HCT116 (cell line): ENCODE measurements around the gene RASL10B. TPM values are rescaled to one million over a fixed set of nuclear protein-coding genes. Genes with fewer than 3 reads are reported as not detected.

Experiments used
- ATAC-seq: fragments of 200-7000 bp; cut with Tn5 transposase; 2 replicates; pipeline ENCODE4 v1.9.1; 2020; ENCODE audit warnings: mild to moderate bottlenecking, moderate library complexity
- BruUV-seq: library from RNA; stranded (reverse); fragments of 400-500 nt; replicated peaks from 2 replicates; lab custom pipeline; 2021; lab: Mats Ljungman, UMichigan
- CTCF ChIA-PET: fragments of 300-600 bp; sonication (Branson Sonifier 250); formaldehyde crosslinking; loops from one replicate; lab custom pipeline; 2021; ENCODE audit warnings: antibody characterized with exemption; lab: Charles Lee
- POLR2A ChIA-PET: fragments of 300-600, 350-600 bp; sonication (Branson Sonifier 250); formaldehyde crosslinking; loops from one replicate; lab custom pipeline; 2021; ENCODE audit warnings: antibody characterized with exemption; lab: Charles Lee
- RAD21 ChIA-PET, 2 experiments: fragments of 300-600 bp; sonication (Branson Sonifier 250); formaldehyde crosslinking; loops; one replicate each; lab custom pipeline; 2023; ENCODE audit warnings: low total read pairs in 2 of 2; ENCODE audit not compliant: uncharacterized antibody in 2 of 2, unreplicated experiment in 2 of 2, low non-redundant PET in 1 of 2; lab: Charles Lee
- DNase-seq: peaks from one replicate; pipeline ENCODE4 v3.0.0-alpha.2; 2010; ENCODE audit warnings: low read depth, low spot score
- H2AFZ ChIP-seq: fragments of 200-600 bp; shearing (Covaris generic), sonication (generic); 2 replicates; pipeline ENCODE4 v1.6.1; 2017; ENCODE audit warnings: low read depth, mixed run types, mixed read lengths, antibody characterized with exemption, low read length; ENCODE audit not compliant: poor library complexity, severe bottlenecking
- H3K27ac ChIP-seq: 2 replicates; pipeline ENCODE4 v1.5.1; 2012; ENCODE audit warnings: low read depth, low read length
- H3K27me3 ChIP-seq: fragments of 200-600 bp; sonication (generic); 2 replicates; pipeline ENCODE4 v1.6.1; 2016; ENCODE audit warnings: mixed run types, low read length, mixed read lengths; ENCODE audit not compliant: insufficient read depth
- H3K36me3 ChIP-seq, 2 experiments: fragments of 200-500 bp in 1 of 2; fragments of 200-600 bp in 1 of 2; sonication (Bioruptor generic) in 1 of 2; sonication (generic) in 1 of 2; 2 replicates each; pipeline versions ENCODE4 v1.5.1 to v1.6.1; 2014 to 2016; ENCODE audit warnings: low read length in 2 of 2, inconsistent platforms in 1 of 2, mixed read lengths in 1 of 2, mixed run types in 1 of 2; ENCODE audit not compliant: insufficient read depth in 2 of 2, control insufficient read depth in 1 of 2
- H3K4me1 ChIP-seq, 2 experiments: fragments of 200-600 bp in 1 of 2; sonication (generic) in 1 of 2; 2 replicates each; pipeline versions ENCODE4 v1.5.1 to v1.6.1; 2012 to 2017; ENCODE audit warnings: low read length in 2 of 2, inconsistent platforms in 1 of 2, mild to moderate bottlenecking in 1 of 2, mixed read lengths in 1 of 2, mixed run types in 1 of 2, moderate library complexity in 1 of 2; ENCODE audit not compliant: insufficient read depth in 2 of 2, control insufficient read depth in 1 of 2
- H3K4me2 ChIP-seq: fragments of 200-600 bp; sonication (generic); 2 replicates; pipeline ENCODE4 v1.6.1; 2017; ENCODE audit warnings: mixed run types, low read length, mixed read lengths
- H3K4me3 ChIP-seq, 2 experiments: fragments of 200-600 bp in 1 of 2; sonication (generic) in 1 of 2; replicated peaks in 1 of 2; 2 replicates each; pipeline ENCODE4 v1.5.1; 2011 to 2016; ENCODE audit warnings: low read length in 2 of 2, control low read depth in 1 of 2, low read depth in 1 of 2, mild to moderate bottlenecking in 1 of 2, mixed read lengths in 1 of 2, mixed run types in 1 of 2
- H3K79me2 ChIP-seq: fragments of 200-600 bp; sonication (generic); 2 replicates; pipeline ENCODE4 v1.6.1; 2017; ENCODE audit warnings: mild to moderate bottlenecking, mixed run types, low read length, moderate library complexity, mixed read lengths; ENCODE audit not compliant: insufficient read depth
- H3K9ac ChIP-seq: fragments of 200-600 bp; sonication (generic); 2 replicates; pipeline ENCODE4 v1.6.1; 2016; ENCODE audit warnings: low read length, mixed read lengths
- H3K9me2 ChIP-seq: fragments of 200-600 bp; sonication (generic), shearing (Covaris generic); 2 replicates; pipeline ENCODE4 v1.6.1; 2017; ENCODE audit warnings: mixed run types, mild to moderate bottlenecking, moderate library complexity; ENCODE audit not compliant: insufficient read depth
- H3K9me3 ChIP-seq, 2 experiments: fragments of 200-500 bp in 1 of 2; fragments of 200-600 bp in 1 of 2; sonication (Bioruptor generic) in 1 of 2; sonication (generic) in 1 of 2; 2 replicates each; pipeline ENCODE4 v1.6.1; 2014 to 2017; ENCODE audit warnings: low read length in 2 of 2, mixed read lengths in 2 of 2, inconsistent platforms in 1 of 2, low read depth in 1 of 2, mild to moderate bottlenecking in 1 of 2, mixed run types in 1 of 2, moderate library complexity in 1 of 2; ENCODE audit not compliant: control insufficient read depth in 1 of 2, insufficient read depth in 1 of 2
- H4K20me1 ChIP-seq: fragments of 200-600 bp; sonication (generic), shearing (Covaris generic); 2 replicates; pipeline ENCODE4 v1.6.1; 2017; ENCODE audit warnings: mixed run types, mild to moderate bottlenecking, moderate library complexity; ENCODE audit not compliant: insufficient read depth
- CEBPB ChIP-seq: IDR thresholded peaks from 2 replicates; pipeline ENCODE4 v1.6.1; 2012; ENCODE audit warnings: low read depth
- JUND ChIP-seq: IDR thresholded peaks from 2 replicates; pipeline ENCODE4 v1.6.1; 2012
- MAX ChIP-seq: IDR thresholded peaks from 2 replicates; pipeline ENCODE4 v1.6.1; 2012
- REST ChIP-seq: IDR thresholded peaks from 2 replicates; pipeline ENCODE4 v1.6.1; 2012; ENCODE audit warnings: low read depth
- intact Hi-C: fragments of 100-400 bp; cut with micrococcal nuclease; formaldehyde crosslinking; loops from 2 replicates; pipeline ENCODE4 v1.10.0; 2022
- total RNA-seq: library from RNA; stranded (reverse); gene quantifications from one replicate; pipeline ENCODE4 v1.2.1, GENCODE V29; 2021; ENCODE audit not compliant: unreplicated experiment
- TF ChIP-seq, protein P1 (sequence below): IDR thresholded peaks from 2 replicates; pipeline ENCODE4 v1.6.1; 2011; ENCODE audit warnings: mild to moderate bottlenecking, low read length, moderate library complexity; ENCODE audit not compliant: insufficient replicate concordance; ENCODE audit errors: extremely low read depth

Gene RASL10B
- total RNA-seq, 1 experiment from 2014 or later = 0.15 TPM

- intact Hi-C loops = no loop called here
- ChIA-PET POLR2A (no interaction called here), CTCF (interaction anchor here (1.2 kb wide), 1 partner anchor 13 kb away, joined by 3 read pairs; no protein-coding TSS in a partner anchor), RAD21 (no interaction called here)
- Histone ChIP-seq H3K9me3 (no peaks in the 10 kb centered on the region), H3K36me3 (no peaks in the 10 kb centered on the region), H3K9me2 (no peaks in the 10 kb centered on the region), H3K9ac (no peak overlapping the region), H3K4me2 (no peak overlapping the region), H3K4me3 (no peak overlapping the region), H4K20me1 (no peaks in the 10 kb centered on the region), H3K4me1 (no peaks in the 10 kb centered on the region), H3K27ac (no peak overlapping the region), H3K27me3 (no peaks in the 10 kb centered on the region), H3K79me2 (no peaks in the 10 kb centered on the region), H2AFZ (no peak overlapping the region)
- TF ChIP-seq MAX = no peak
- no peak for TF ChIP-seq CEBPB
- no peak for TF ChIP-seq REST
- TF ChIP-seq JUND = no peak
- TF ChIP-seq, protein P1, sequence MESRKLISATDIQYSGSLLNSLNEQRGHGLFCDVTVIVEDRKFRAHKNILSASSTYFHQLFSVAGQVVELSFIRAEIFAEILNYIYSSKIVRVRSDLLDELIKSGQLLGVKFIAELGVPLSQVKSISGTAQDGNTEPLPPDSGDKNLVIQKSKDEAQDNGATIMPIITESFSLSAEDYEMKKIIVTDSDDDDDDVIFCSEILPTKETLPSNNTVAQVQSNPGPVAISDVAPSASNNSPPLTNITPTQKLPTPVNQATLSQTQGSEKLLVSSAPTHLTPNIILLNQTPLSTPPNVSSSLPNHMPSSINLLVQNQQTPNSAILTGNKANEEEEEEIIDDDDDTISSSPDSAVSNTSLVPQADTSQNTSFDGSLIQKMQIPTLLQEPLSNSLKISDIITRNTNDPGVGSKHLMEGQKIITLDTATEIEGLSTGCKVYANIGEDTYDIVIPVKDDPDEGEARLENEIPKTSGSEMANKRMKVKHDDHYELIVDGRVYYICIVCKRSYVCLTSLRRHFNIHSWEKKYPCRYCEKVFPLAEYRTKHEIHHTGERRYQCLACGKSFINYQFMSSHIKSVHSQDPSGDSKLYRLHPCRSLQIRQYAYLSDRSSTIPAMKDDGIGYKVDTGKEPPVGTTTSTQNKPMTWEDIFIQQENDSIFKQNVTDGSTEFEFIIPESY = no peak
- no peak for ATAC-seq
- no TSS peak for BruUV-seq
- DNase-seq = no peak
These were observed 3.0 kb downstream of the RASL10B start for GRCh38 chr17:35734396-35734795.
